H4 (cell line): ENCODE measurements around the gene CUX1. TPM values are rescaled to one million over a fixed set of nuclear protein-coding genes. Genes with fewer than 3 reads are reported as not detected.
"Not testable (repeated sequence)": the region's sequence is repeated elsewhere in the genome, so short reads cannot be mapped to it uniquely, and the experiment has no call there.

ENCODE experiments used
- DNase-seq: peaks from one replicate; pipeline ENCODE4 v3.0.0-alpha.2; 2015; ENCODE audit warnings: low spot score
- total RNA-seq: library from RNA; depleted of rRNA; stranded (reverse); fragments of >200 nt; shearing (Covaris generic); gene quantifications from 2 replicates; pipeline ENCODE4 v1.2.3, GENCODE V29; 2014

The CUX1 gene
- total RNA-seq, 1 experiment from 2014 or later: 20.1 TPM

- DNase-seq: no peak
These were observed 394.4 kb downstream of the CUX1 start for GRCh38 chr7:102211590-102212550.

GRCh38 chr7:102214477-102215072 is 397.1 kb downstream of the CUX1 start:
- no peak for DNase-seq

DNA sequence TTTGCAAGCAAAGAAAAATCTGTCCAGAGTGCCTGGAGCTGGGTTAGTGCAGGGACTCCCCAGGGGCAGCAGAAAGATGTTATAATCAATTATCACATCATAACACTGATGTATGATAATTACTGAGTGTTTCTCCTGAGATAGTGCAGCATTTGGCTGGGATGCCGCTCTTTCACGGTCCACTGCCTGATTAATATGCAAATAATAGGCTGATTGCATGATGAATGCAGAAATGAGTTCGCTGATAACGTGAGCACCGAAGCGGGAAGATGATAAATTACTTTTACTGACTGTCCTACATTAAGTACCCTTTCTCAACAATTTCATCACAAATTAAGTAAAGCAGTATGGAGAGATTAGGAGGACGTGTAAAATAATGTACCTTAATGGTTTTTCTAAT is 397.8 kb downstream of the CUX1 start:
- DNase-seq: no peak

DNA sequence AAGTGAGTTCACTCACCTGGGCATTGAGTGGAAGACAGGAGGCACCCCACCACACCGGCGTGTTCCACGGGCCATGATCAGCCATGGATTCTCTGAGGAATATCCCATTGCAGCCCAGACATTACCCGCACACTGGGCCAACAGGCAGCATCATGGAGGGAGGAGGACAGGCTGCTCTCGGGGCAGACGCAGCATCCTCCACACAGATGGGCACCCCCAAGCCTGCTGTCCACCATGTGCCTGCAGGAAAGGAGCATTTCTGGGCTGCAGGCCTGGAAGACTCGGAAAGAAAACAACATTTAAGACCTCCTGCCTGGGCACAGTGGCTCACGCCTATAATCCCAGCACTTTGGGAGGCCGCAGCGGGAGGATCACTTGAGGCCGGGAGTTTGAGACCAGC is 398.3 kb downstream of the CUX1 start:
- no peak for DNase-seq

DNA sequence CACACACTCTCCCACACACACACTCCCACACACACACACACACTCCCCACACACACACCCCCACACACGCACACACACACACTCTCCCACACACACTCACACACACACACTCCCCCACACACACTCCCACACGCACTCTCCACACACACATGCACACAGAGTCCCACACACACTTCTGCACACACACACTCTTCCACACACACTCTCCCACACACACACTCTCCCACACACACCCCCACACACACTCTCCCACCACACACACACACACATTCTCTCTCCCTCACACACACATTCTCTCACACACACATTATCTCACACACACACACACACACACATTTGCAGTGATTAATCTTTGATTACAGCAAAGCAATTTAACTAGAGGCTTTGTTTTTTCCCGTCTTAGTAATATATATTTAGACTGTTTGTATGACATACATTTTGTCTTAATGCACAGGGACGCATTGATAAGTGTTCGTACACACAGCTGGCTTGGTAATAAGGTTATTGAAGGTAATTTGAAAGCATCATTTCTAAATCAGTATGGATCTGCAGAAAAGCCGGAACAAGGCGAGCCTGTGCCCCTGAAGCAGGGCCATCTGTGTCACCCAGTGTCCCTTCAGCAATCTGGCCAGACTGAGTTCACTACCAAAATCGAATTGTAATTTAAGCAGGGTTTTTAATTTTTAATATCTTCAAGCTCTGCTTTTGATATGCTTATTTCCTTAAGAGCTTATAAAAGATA is 399.3 kb downstream of the CUX1 start:
- DNase-seq: no peak

DNA sequence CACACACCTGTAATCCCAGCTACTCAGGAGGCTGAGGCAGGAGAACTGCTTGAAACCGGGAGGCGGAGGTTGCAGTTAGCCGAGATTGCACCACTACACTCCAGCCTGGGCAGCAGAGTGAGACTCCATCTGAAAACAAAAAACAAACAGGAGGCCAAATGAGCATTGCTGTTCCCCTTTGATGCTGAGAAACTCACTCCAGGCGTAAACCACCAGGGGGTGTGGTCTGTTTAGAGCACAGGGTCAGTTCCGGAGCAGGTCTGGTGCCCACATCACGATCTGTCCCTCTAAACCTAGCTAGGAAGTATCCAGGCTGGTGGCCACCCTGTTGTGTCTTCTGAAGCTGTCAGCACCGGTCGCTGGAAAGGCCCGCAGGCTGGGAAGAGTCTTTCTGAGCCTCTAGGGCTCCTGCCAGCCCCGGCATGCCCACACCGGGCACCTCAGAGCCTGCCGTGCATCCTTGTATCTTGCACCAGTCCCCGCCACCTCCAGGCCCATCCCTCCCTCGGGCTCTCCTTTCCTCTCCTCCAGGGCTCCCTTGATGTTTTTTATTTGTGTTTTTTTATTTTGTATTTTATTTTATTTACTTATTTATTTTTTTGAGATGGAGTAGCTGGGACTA is 402.9 kb downstream of the CUX1 start:
- DNase-seq: no peak

- DNase-seq: no peak
These were observed 403.8 kb downstream of the CUX1 start for GRCh38 chr7:102220960-102221800.

DNA sequence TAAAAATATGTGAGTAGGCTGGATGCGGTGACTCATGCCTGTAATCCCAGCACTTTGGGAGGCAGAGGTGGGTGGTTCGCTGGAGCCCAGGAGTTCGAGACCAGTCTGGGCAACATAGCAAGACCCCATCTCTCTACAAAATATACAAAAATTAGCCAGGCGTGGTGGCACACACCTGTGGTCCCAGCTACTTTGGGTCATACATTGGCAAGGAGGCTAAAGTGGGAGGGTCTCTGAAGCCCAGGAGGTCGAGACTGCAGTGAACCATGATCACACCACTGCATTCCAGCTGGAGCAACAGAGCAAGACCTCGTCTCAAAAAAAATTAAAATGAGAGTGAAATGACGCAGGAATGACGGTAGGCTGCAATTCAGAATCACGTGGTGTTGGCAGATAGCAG is 404.5 kb downstream of the CUX1 start:
- DNase-seq: no peak

GRCh38 chr7:102222445-102222844 is 405.0 kb downstream of the CUX1 start:
- DNase-seq: no peak

- no peak for DNase-seq
These were observed 405.8 kb downstream of the CUX1 start for GRCh38 chr7:102223184-102223583.

- DNase-seq: no peak
These were observed 407.6 kb downstream of the CUX1 start for GRCh38 chr7:102225025-102225424.

- no peak for DNase-seq
These were observed 409.9 kb downstream of the CUX1 start for GRCh38 chr7:102227371-102227770.

GRCh38 chr7:102228935-102229334 is 411.5 kb downstream of the CUX1 start:
- no peak for DNase-seq

- not testable (repeated sequence) for DNase-seq
These were observed 412.7 kb downstream of the CUX1 start for GRCh38 chr7:102230162-102230561.

DNA sequence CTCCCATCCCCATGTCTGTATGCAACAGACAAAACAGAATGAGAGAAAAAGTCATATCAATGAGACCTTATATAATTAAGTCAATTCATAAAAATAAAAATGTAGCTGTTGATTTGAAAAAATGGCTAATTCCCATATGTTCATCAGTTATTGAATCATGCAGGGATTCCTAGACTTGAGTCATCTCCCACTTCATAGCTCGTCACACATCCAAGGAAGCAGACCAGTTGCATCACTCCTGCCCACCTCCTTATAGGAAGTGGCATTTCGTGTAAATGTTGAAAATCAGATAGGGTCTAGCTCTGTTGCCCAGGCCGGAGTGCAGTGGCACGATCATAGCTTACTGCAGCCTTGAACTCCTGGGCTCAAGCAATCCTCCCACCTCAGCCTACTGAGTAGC is 413.2 kb downstream of the CUX1 start:
- DNase-seq: no peak

DNA sequence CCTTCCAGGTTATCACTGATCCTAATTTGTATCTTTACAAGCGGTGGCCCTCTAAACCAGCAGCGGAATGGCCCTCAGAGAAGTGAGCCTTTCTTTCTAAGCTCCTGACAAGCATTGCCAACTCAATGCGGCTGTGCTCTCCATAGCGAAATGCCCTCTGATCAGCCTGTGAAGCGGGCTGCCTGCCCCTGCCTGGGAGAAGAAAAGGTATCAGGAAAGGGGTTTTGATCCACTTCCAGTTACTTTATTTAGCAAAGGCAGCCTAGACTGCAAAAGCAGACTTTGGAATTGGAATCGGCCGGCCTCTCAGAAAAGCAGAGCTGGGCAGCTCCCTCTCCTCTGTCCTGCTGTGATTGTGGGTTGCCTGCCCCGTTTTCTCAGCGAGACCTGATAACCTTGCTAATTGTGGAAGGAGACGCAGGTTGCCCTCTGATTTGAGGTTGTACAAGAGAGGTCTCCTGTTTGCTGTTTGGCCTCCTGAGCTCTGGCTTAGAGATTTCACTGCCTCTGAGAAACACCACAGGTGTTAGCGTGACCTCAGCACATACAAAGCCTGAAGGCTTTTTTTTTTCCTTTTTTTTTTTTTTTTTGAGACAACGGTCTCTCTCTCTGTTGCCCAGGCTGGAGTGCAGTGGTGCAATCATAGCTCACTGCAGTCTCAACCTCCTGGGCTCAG is 415.3 kb downstream of the CUX1 start:
- DNase-seq: no peak

- no peak for DNase-seq
These were observed 416.7 kb downstream of the CUX1 start for GRCh38 chr7:102234131-102234530.

GRCh38 chr7:102234801-102235550 is 417.6 kb downstream of the CUX1 start:
- no peak for DNase-seq

DNA sequence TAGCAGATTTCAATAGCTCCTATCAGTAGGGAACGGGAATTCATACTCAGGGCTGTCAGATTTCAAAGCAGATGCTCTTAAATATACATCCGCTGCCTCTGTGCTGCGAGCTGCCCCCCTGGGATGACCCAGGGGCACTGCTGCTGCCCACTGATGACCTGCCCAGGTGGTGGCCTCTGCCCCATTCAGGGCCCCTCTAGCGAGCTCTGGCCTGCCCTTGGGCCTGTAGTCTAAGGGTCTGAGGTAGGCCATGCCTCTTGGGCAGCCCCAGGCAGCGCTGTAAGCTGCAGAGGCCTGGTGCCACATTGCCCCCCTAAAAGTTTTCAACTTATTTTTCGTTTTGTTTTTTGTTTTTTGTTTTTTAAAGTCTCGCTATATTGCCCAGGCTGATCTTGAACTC is 418.7 kb downstream of the CUX1 start:
- DNase-seq: no peak
